Gastroesophageal sphincter (tissue), 4 donors: ENCODE data around the gene ARHGAP18. TPM values are rescaled to one million over a fixed set of nuclear protein-coding genes. Genes with fewer than 3 reads are reported as not detected.
A peak's percentile ranks its signal among the peaks of the same experiment; 100 is the strongest.

Experiments
- ATAC-seq: fragments of 150-250 bp; one replicate; pipeline ENCODE4 v1.9.1; 2016; ENCODE audit warnings: mild to moderate bottlenecking, moderate library complexity
- H3K27ac ChIP-seq, 4 donors: fragments of 200-600 bp; sonication (generic) in 3 of 4; 1 replicate in 3 of 4; 2 replicates in 1 of 4; pipeline ENCODE4 v1.5.1; 2016 to 2019
- H3K27me3 ChIP-seq: fragments of 200-600 bp; sonication (generic); one replicate; pipeline ENCODE4 v1.5.1; 2019
- H3K36me3 ChIP-seq, 2 donors: fragments of 200-600 bp; sonication (generic); one replicate each; pipeline ENCODE4 v1.5.1; 2019; ENCODE audit warnings: control low read depth in 1 of 2
- H3K4me1 ChIP-seq, 3 donors: fragments of 200-600 bp; sonication (generic); 1 replicate in 2 of 3; 2 replicates in 1 of 3; pipeline ENCODE4 v1.5.1; 2016 to 2019; ENCODE audit warnings: control low read depth in 2 of 3
- H3K4me3 ChIP-seq, 2 donors: fragments of 200-600 bp; sonication (generic); one replicate each; pipeline ENCODE4 v1.5.1; 2019; ENCODE audit warnings: mild to moderate bottlenecking in 1 of 2, moderate library complexity in 1 of 2
- H3K9me3 ChIP-seq, 3 donors: fragments of 200-600 bp; sonication (generic); one replicate each; pipeline ENCODE4 v1.5.1; 2017 to 2019; ENCODE audit warnings: control low read depth in 2 of 3
- EP300 ChIP-seq: sonication (generic); formaldehyde crosslinking; IDR thresholded peaks from one replicate; pipeline ENCODE4 v1.6.1; 2017; ENCODE audit warnings: antibody characterized with exemption, mild to moderate bottlenecking
- POLR2A ChIP-seq, 2 donors: fragments of 450-650 bp; IDR thresholded peaks; one replicate each; pipeline ENCODE4 v1.6.1; 2017; ENCODE audit warnings: antibody characterized with exemption in 2 of 2, mild to moderate bottlenecking in 2 of 2, moderate library complexity in 1 of 2
- POLR2AphosphoS5 ChIP-seq: sonication (generic); formaldehyde crosslinking; IDR thresholded peaks from one replicate; pipeline ENCODE4 v1.6.1; 2017; ENCODE audit warnings: antibody characterized with exemption
- WGBS, 2 donors: methylation state at CpG; one replicate each; pipeline ENCODE4 v1.1.5; 2018; ENCODE audit warnings: low coverage in 1 of 2; 5-methylcytosine and 5-hydroxymethylcytosine counted together
- total RNA-seq, 4 donors: library from RNA; depleted of rRNA; stranded (reverse); fragments of >200 nt; gene quantifications; one replicate each; pipeline ENCODE4 v1.1.0, GENCODE V29; 2016
- TF ChIP-seq, protein P1 (sequence below), 4 experiments: fragments of 200-600 bp in 2 of 4; fragments of 450-650 bp in 2 of 4; sonication (generic) in 1 of 4; IDR thresholded peaks; one replicate each; pipeline ENCODE4 v1.5.1; 2017 to 2019; ENCODE audit warnings: antibody characterized with exemption in 4 of 4, mild to moderate bottlenecking in 2 of 4, moderate library complexity in 2 of 4

The ARHGAP18 gene
- total RNA-seq, 4 donors from 2014 or later = 2.8 to 15.0 (median 9.4) TPM

DNA sequence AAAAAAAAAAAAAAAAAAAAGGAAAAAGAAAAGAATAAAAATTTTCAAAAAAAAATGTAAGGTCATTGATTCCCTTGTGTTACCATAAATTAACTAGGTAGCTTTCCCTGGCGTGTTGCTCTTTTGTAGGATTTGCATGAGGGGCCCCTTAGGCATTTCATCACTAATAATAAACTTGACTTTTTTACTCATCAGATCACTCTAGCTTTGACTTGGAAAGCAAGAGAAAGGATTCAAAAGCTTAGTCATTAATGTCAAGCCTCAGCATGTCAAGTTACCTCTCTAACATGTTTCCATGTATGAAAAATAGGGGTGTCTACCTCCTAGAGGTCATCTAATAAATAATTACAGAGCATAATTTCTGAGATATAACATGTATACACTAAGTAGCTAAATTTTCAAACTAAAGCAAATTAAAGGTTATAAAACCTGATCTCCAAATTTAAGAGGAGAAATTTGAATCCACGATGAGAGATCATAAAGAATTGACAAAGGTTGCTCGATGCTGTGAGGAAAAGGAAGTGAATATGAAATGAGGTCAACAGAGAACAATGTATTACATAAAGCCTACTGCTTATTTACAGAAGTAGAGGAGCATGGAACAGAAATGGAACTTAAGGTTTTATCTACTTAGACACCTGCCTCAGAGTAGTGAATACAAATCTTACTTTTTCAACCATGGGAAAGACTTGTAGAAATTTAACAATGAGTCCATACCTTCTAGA is 86.8 kb downstream of the ARHGAP18 start:
- TF ChIP-seq EP300 = no peak
- no peak for TF ChIP-seq POLR2AphosphoS5
- TF ChIP-seq POLR2A (IDR thresholded peaks at IDR 0.05) = no peak
- TF ChIP-seq, protein P1, sequence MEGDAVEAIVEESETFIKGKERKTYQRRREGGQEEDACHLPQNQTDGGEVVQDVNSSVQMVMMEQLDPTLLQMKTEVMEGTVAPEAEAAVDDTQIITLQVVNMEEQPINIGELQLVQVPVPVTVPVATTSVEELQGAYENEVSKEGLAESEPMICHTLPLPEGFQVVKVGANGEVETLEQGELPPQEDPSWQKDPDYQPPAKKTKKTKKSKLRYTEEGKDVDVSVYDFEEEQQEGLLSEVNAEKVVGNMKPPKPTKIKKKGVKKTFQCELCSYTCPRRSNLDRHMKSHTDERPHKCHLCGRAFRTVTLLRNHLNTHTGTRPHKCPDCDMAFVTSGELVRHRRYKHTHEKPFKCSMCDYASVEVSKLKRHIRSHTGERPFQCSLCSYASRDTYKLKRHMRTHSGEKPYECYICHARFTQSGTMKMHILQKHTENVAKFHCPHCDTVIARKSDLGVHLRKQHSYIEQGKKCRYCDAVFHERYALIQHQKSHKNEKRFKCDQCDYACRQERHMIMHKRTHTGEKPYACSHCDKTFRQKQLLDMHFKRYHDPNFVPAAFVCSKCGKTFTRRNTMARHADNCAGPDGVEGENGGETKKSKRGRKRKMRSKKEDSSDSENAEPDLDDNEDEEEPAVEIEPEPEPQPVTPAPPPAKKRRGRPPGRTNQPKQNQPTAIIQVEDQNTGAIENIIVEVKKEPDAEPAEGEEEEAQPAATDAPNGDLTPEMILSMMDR (IDR thresholded peaks at IDR 0.05) = no peak
- WGBS, 2 donors = 77 to 84% methylated on average over 3 of the region's 3 CpGs
- no peaks in the 10 kb centered on the region for H3K9me3 ChIP-seq
- no peaks in the 10 kb centered on the region for H3K36me3 ChIP-seq
- no peak for ATAC-seq
- H3K4me3 ChIP-seq = no peak overlapping the region
- no peak overlapping the region for H3K27ac ChIP-seq
- no peaks in the 10 kb centered on the region for H3K27me3 ChIP-seq
- H3K4me1 ChIP-seq = no peaks in the 10 kb centered on the region

DNA sequence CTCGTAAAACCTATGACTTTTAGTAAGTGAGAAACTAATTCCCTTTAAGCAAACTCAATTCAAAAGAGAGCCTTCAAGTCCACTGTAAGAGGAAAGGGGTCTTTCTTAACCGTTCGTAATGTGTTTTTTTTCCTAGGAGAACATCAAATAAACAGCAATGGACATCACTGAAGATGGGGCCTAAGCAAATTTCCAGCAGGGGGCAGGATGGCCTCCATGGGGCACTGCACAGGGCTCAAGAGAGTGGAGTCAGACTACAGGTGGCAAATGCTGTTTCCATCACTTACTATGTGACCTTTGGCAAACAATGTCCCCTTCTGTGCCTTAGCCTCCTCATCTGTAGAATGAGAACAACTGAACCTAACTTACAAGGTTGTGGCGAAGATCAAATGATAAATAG is 88.7 kb downstream of the ARHGAP18 start:
- no peaks in the 10 kb centered on the region for H3K4me1 ChIP-seq
- ATAC-seq = no peak
- WGBS, 2 donors = 87 to 94% methylated on average over 3 to 4 of the region's 4 CpGs
- TF ChIP-seq POLR2A (IDR thresholded peaks at IDR 0.05) (no peak), POLR2AphosphoS5 (no peak), EP300 (no peak)
- TF ChIP-seq, protein P1 (IDR thresholded peaks at IDR 0.05) = peak in 2 of 4 experiments; percentile 7 to 30
- no peaks in the 10 kb centered on the region for H3K27me3 ChIP-seq
- no peak overlapping the region for H3K4me3 ChIP-seq
- no peaks in the 10 kb centered on the region for H3K36me3 ChIP-seq
- no peak overlapping the region for H3K27ac ChIP-seq
- no peaks in the 10 kb centered on the region for H3K9me3 ChIP-seq

DNA sequence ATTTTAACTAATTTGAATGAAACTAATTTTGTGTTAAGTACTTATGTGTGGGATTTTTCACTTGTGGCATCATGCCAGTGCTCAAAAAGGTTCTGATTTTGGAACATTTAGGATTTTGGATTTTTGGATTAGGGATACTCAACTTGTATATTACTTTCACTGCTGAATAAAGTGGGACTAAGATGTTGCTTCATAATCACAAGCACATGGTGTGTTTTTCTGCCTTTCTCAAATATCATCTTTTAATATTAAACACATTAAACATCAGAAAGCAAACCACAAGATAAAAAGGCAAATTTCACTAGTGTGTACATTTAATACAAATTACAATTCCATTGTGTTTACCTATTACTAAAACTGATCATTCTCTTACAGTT is 89.8 kb downstream of the ARHGAP18 start:
- Histone ChIP-seq H3K4me3 (no peak overlapping the region), H3K36me3 (no peaks in the 10 kb centered on the region), H3K27me3 (no peaks in the 10 kb centered on the region), H3K9me3 (no peaks in the 10 kb centered on the region), H3K27ac (no peak overlapping the region), H3K4me1 (no peaks in the 10 kb centered on the region)
- TF ChIP-seq, protein P1 (IDR thresholded peaks at IDR 0.05) = no peak
- TF ChIP-seq POLR2A (IDR thresholded peaks at IDR 0.05) (no peak), POLR2AphosphoS5 (no peak), EP300 (no peak)
- ATAC-seq = no peak

DNA sequence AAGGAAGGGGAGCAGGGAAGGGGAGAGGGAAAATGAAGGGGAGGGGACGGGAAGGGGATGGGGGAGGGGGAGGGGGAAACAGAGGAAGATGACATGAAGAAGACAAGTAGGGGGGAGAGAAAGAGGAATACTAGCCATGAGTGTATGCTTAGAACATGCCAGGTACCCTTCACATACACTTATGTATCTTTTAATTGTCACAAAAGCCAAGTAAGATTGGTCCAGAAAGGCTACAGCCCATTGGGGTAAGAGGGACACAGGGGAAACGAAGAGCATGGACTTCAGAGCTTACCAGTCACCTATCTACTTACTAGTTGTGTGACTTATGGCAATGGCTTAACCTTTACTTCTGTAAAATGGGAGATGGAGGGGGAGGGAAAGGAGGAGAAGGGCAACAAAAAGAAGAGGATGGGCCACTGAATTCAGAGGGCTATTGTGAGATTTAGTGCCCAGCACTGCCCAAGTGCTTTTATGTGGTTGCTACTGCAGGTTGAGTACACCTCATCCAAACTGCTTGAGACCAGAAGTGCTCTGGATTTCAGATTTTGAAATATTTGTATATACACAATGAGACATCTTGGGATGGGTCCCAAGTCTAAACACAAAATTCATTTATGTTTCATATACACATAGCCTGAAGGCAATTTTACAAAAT is 90.3 kb downstream of the ARHGAP18 start:
- Histone ChIP-seq H3K4me3 (no peak overlapping the region), H3K27me3 (no peaks in the 10 kb centered on the region), H3K9me3 (no peaks in the 10 kb centered on the region), H3K27ac (no peak overlapping the region), H3K36me3 (no peaks in the 10 kb centered on the region), H3K4me1 (no peaks in the 10 kb centered on the region)
- no peak for TF ChIP-seq POLR2AphosphoS5
- WGBS, 2 donors = 86 to 89% methylated on average over 1 of the region's 2 CpGs
- ATAC-seq = no peak

DNA sequence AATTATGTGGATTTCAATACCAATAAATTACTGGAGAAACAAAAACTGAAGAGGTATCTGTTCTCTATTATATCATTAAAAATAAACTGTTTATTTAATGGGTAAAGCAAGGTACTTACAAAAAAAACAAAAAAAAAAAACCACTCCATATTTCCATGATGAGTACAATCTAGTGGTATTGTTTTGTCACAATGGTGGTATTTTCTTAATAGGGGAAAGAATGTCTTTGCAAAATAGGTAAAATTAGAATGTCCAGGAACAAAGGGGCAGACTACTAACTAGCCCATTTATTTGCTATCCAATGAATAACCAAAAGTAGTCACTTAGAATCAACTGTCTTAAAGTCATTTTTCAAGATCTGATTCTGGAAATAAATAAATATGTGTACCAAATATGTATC is 92.0 kb downstream of the ARHGAP18 start:
- ATAC-seq = no peak
- H3K27me3 ChIP-seq = no peaks in the 10 kb centered on the region
- H3K9me3 ChIP-seq = no peaks in the 10 kb centered on the region
- no peaks in the 10 kb centered on the region for H3K36me3 ChIP-seq
- no peak overlapping the region for H3K4me3 ChIP-seq
- H3K4me1 ChIP-seq = no peaks in the 10 kb centered on the region
- no peak overlapping the region for H3K27ac ChIP-seq
- TF ChIP-seq, protein P1 (IDR thresholded peaks at IDR 0.05) = no peak
- TF ChIP-seq POLR2A (IDR thresholded peaks at IDR 0.05) (no peak), EP300 (no peak), POLR2AphosphoS5 (no peak)
